Measurements from ENCODE around the gene TNNC2. TPM values are rescaled to one million over a fixed set of nuclear protein-coding genes. Genes with fewer than 3 reads are reported as not detected.
"Not testable (repeated sequence)": the region's sequence is repeated elsewhere in the genome, so short reads cannot be mapped to it uniquely, and the experiment has no call there.

The TNNC2 gene
- not detected for total RNA-seq (ENCODE audit: unreplicated experiment)
- long read RNA-seq = 0 reads

GRCh38 chr20:45827030-45827652 lies at the start of gene TNNC2:
Gene TNNC2, minus strand, starts transcription at chr20:45827312. Its CDS starts 64 bp downstream, at chr20:45827248.
- no peak for TF ChIP-seq CTCF (IDR thresholded peaks at IDR 0.05; ENCODE audit: unreplicated experiment)
- Mint-ChIP-seq H3K4me3 (ENCODE audit: unreplicated experiment) (no peak within 1 kb of the TSS), H3K36me3 (ENCODE audit: low read depth, unreplicated experiment) (no peaks in the 10 kb centered on the region), H3K27ac (ENCODE audit: unreplicated experiment) (no peak within 1 kb of the TSS), H3K9me3 (ENCODE audit: unreplicated experiment) (no peaks in the 10 kb centered on the region), H3K4me1 (ENCODE audit: unreplicated experiment) (no peaks in the 10 kb centered on the region), H3K27me3 (ENCODE audit: unreplicated experiment) (peaks cover 5% of the 10 kb centered on the region)
- no peak for DNase-seq (ENCODE audit: low spot score)

DNA sequence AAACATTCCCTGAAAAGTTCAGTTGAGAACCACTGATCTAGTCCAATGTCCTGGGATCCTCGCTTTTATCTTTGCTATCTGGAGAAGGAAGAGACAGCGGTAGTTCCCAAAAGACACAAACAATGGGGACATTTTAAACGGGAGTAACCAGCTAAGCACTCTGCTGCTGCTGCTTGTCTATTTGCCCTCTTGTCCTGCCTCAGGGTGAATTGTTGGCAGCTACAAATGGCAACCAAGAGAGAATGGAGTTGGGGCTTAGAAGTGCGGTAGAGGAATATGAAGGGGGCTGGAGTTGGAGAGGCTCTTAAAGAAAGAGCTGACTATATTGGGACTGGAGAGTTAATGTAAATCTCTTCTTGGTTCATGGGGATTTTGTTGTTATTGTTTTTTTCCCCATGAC lies 47.5 kb upstream of the TNNC2 start:
- no peaks in the 10 kb centered on the region for H3K9me3 Mint-ChIP-seq (ENCODE audit: unreplicated experiment)
- DNase-seq (ENCODE audit: low spot score) = no peak
- peaks cover 1% of the 10 kb centered on the region for H3K27me3 Mint-ChIP-seq (ENCODE audit: unreplicated experiment)
- H3K27ac Mint-ChIP-seq (ENCODE audit: unreplicated experiment) = no peak overlapping the region
- H3K36me3 Mint-ChIP-seq (ENCODE audit: low read depth, unreplicated experiment) = peaks cover 8% of the 10 kb centered on the region
- no peak overlapping the region for H3K4me3 Mint-ChIP-seq (ENCODE audit: unreplicated experiment)
- H3K4me1 Mint-ChIP-seq (ENCODE audit: unreplicated experiment) = peaks cover 14% of the 10 kb centered on the region
- no peak for TF ChIP-seq CTCF (IDR thresholded peaks at IDR 0.05; ENCODE audit: unreplicated experiment)

- peaks cover 14% of the 10 kb centered on the region for H3K4me1 Mint-ChIP-seq (ENCODE audit: unreplicated experiment)
- not testable (repeated sequence) for H3K4me3 Mint-ChIP-seq (ENCODE audit: unreplicated experiment); DNase-seq (ENCODE audit: low spot score); H3K36me3 Mint-ChIP-seq (ENCODE audit: low read depth, unreplicated experiment); H3K27ac Mint-ChIP-seq (ENCODE audit: unreplicated experiment); H3K9me3 Mint-ChIP-seq (ENCODE audit: unreplicated experiment); H3K27me3 Mint-ChIP-seq (ENCODE audit: unreplicated experiment)
Observed at GRCh38 chr20:45874104-45874481, 47.0 kb upstream of the TNNC2 start.

DNA sequence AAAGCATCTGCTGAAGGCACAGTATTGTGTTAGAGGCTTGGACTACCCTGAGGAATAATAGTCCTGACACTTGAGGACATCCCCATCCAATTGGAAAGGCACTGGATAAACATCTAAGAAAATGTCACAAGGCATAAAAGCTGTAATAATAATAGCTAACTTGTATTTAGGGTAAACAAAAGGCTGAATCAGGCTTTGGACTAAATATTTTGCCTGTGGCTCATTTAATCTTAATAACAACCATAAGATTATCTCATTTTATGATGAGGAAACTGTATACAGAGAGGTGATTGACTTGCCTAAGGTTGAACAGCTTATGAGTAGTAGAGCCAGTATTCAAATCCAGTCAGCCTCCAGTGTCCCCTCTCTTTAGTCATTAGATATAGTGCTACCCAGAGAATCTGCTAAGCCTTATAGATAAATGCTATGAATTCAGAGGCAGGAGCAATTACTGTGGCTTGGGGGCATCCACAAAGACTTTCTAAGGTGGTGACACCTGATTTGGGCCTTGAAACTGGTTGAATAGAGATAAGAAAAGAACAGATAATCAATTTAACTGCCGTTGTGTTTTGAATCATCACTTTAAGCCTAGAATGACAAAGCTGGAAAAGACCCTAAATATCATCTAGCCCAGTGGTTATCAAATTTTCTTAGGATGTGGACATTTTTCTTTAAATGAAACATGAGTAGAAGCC lies 46.4 kb upstream of the TNNC2 start:
- Mint-ChIP-seq H3K27me3 (ENCODE audit: unreplicated experiment) (peaks cover 1% of the 10 kb centered on the region), H3K9me3 (ENCODE audit: unreplicated experiment) (no peaks in the 10 kb centered on the region), H3K4me1 (ENCODE audit: unreplicated experiment) (peaks cover 14% of the 10 kb centered on the region), H3K27ac (ENCODE audit: unreplicated experiment) (no peak overlapping the region), H3K36me3 (ENCODE audit: low read depth, unreplicated experiment) (peaks cover 8% of the 10 kb centered on the region), H3K4me3 (ENCODE audit: unreplicated experiment) (no peak overlapping the region)
- no peak for DNase-seq (ENCODE audit: low spot score)
- no peak for TF ChIP-seq CTCF (IDR thresholded peaks at IDR 0.05; ENCODE audit: unreplicated experiment)

DNA sequence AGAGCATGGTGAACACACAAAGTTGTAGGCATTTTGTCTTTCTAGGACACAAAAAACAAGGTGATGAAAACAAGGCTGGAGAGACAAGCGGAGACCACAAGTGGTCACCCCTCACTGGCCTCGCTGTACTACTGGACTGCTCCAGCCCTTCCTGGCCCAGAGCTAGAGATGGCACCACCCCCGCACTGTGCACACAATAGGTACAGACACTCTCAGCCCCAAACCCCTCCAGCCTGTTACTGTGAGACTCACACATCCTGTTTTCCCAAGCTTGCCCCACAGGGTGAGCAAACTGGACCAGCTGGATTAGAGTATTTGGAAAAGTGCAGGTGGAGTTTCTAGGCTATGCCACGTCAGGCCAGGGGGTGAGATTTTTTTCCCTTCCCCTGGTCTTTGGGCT lies 45.5 kb upstream of the TNNC2 start:
- H3K9me3 Mint-ChIP-seq (ENCODE audit: unreplicated experiment) = no peaks in the 10 kb centered on the region
- no peak overlapping the region for H3K27ac Mint-ChIP-seq (ENCODE audit: unreplicated experiment)
- H3K36me3 Mint-ChIP-seq (ENCODE audit: low read depth, unreplicated experiment) = peaks cover 8% of the 10 kb centered on the region
- H3K4me3 Mint-ChIP-seq (ENCODE audit: unreplicated experiment) = no peak overlapping the region
- TF ChIP-seq CTCF (IDR thresholded peaks at IDR 0.05; ENCODE audit: unreplicated experiment) = no peak
- H3K4me1 Mint-ChIP-seq (ENCODE audit: unreplicated experiment) = peaks cover 14% of the 10 kb centered on the region
- DNase-seq (ENCODE audit: low spot score) = no peak
- H3K27me3 Mint-ChIP-seq (ENCODE audit: unreplicated experiment) = peaks cover 1% of the 10 kb centered on the region

Data from endothelial cell (in vitro differentiated cells).